ENCODE data around the gene NBPF6. TPM values are rescaled to one million over a fixed set of nuclear protein-coding genes. Genes with fewer than 3 reads are reported as not detected.
"Not testable (repeated sequence)": the region's sequence is repeated elsewhere in the genome, so short reads cannot be mapped to it uniquely, and the experiment has no call there.

NBPF6 gene
- total RNA-seq, 1 experiment from 2014 or later: not detected

GRCh38 chr1:108511764-108512163 lies 61.6 kb downstream of the NBPF6 start:
- Mint-ChIP-seq H3K9me3 (ENCODE audit: low read depth, unreplicated experiment) (no peaks in the 10 kb centered on the region), H3K27me3 (ENCODE audit: unreplicated experiment) (no peaks in the 10 kb centered on the region), H3K36me3 (ENCODE audit: insufficient read depth, unreplicated experiment) (no peaks in the 10 kb centered on the region), H3K4me1 (ENCODE audit: low read depth, unreplicated experiment) (no peaks in the 10 kb centered on the region), H3K27ac (ENCODE audit: unreplicated experiment) (no peak overlapping the region), H3K4me3 (ENCODE audit: low read depth, unreplicated experiment) (no peak overlapping the region)
- CTCF ChIA-PET: interaction anchor here (2.1 kb wide), 1 partner anchor 49 kb away, joined by 11 read pairs; the partner anchor contains the start of gene EEIG2
- no peak for TF ChIP-seq CTCF (IDR thresholded peaks at IDR 0.05; ENCODE audit: unreplicated experiment)
- BruUV-seq (replicated peaks): no TSS peak
- intact Hi-C loops (cut with micrococcal nuclease; ENCODE audit: unreplicated experiment): loop anchor here (1.0 kb wide), 2 partner anchors 50 to 132 kb away; no protein-coding TSS in a partner anchor
- no peak for DNase-seq

- DNase-seq: no peak
- Mint-ChIP-seq H3K27ac (ENCODE audit: unreplicated experiment) (no peak overlapping the region), H3K4me1 (ENCODE audit: low read depth, unreplicated experiment) (no peaks in the 10 kb centered on the region), H3K36me3 (ENCODE audit: insufficient read depth, unreplicated experiment) (no peaks in the 10 kb centered on the region), H3K9me3 (ENCODE audit: low read depth, unreplicated experiment) (no peaks in the 10 kb centered on the region), H3K4me3 (ENCODE audit: low read depth, unreplicated experiment) (no peak overlapping the region), H3K27me3 (ENCODE audit: unreplicated experiment) (no peaks in the 10 kb centered on the region)
- TF ChIP-seq CTCF (IDR thresholded peaks at IDR 0.05; ENCODE audit: unreplicated experiment): peak; percentile 42
- CTCF ChIA-PET: interaction anchor here (1.1 to 2.1 kb wide), 3 partner anchors 48 to 134 kb away, joined by 3 to 11 read pairs (median 11); partner anchors contain the start of gene EEIG2
- no TSS peak for BruUV-seq (replicated peaks)
- intact Hi-C loops (cut with micrococcal nuclease; ENCODE audit: unreplicated experiment): loop anchor here (1.0 kb wide), 2 partner anchors 49 to 131 kb away; no protein-coding TSS in a partner anchor
Measured at GRCh38 chr1:108512239-108513043, 62.3 kb downstream of the NBPF6 start.

- no peaks in the 10 kb centered on the region for H3K4me1 Mint-ChIP-seq (ENCODE audit: low read depth, unreplicated experiment)
- no peak for DNase-seq
- no peaks in the 10 kb centered on the region for H3K36me3 Mint-ChIP-seq (ENCODE audit: insufficient read depth, unreplicated experiment)
- H3K4me3 Mint-ChIP-seq (ENCODE audit: low read depth, unreplicated experiment): no peak overlapping the region
- no peaks in the 10 kb centered on the region for H3K9me3 Mint-ChIP-seq (ENCODE audit: low read depth, unreplicated experiment)
- no peak overlapping the region for H3K27ac Mint-ChIP-seq (ENCODE audit: unreplicated experiment)
- CTCF ChIA-PET: interaction anchor here (1.1 to 2.1 kb wide), 3 partner anchors 47 to 134 kb away, joined by 3 to 11 read pairs (median 11); partner anchors contain the start of gene EEIG2
- no peak for TF ChIP-seq CTCF (IDR thresholded peaks at IDR 0.05; ENCODE audit: unreplicated experiment)
- intact Hi-C loops (cut with micrococcal nuclease; ENCODE audit: unreplicated experiment): no loop called here
- no TSS peak for BruUV-seq (replicated peaks)
- no peaks in the 10 kb centered on the region for H3K27me3 Mint-ChIP-seq (ENCODE audit: unreplicated experiment)
Measured at GRCh38 chr1:108513044-108513415, 62.9 kb downstream of the NBPF6 start.

- H3K27ac Mint-ChIP-seq (ENCODE audit: unreplicated experiment); H3K9me3 Mint-ChIP-seq (ENCODE audit: low read depth, unreplicated experiment); H3K27me3 Mint-ChIP-seq (ENCODE audit: unreplicated experiment); H3K36me3 Mint-ChIP-seq (ENCODE audit: insufficient read depth, unreplicated experiment); H3K4me1 Mint-ChIP-seq (ENCODE audit: low read depth, unreplicated experiment); BruUV-seq (replicated peaks); DNase-seq; intact Hi-C loops (cut with micrococcal nuclease; ENCODE audit: unreplicated experiment); H3K4me3 Mint-ChIP-seq (ENCODE audit: low read depth, unreplicated experiment): not testable (repeated sequence)
- CTCF ChIA-PET: interaction anchor here (0.6 kb wide), 1 partner anchor 130 kb away, joined by 5 read pairs; no protein-coding TSS in a partner anchor
Measured at GRCh38 chr1:108513914-108514313, 63.8 kb downstream of the NBPF6 start.

GRCh38 chr1:108517301-108517897 lies 67.3 kb downstream of the NBPF6 start:
- H3K27me3 Mint-ChIP-seq (ENCODE audit: unreplicated experiment); DNase-seq; BruUV-seq (replicated peaks); H3K4me1 Mint-ChIP-seq (ENCODE audit: low read depth, unreplicated experiment); H3K9me3 Mint-ChIP-seq (ENCODE audit: low read depth, unreplicated experiment); H3K36me3 Mint-ChIP-seq (ENCODE audit: insufficient read depth, unreplicated experiment); intact Hi-C loops (cut with micrococcal nuclease; ENCODE audit: unreplicated experiment); CTCF ChIA-PET; H3K27ac Mint-ChIP-seq (ENCODE audit: unreplicated experiment); H3K4me3 Mint-ChIP-seq (ENCODE audit: low read depth, unreplicated experiment): not testable (repeated sequence)

Other genes starting within 250 kb of the NBPF6 start
- 40.7 and 41.0 TPM in 2 replicates for gene SLC25A24, start 250.0 kb upstream of the NBPF6 start, total RNA-seq (2022)
- gene NBPF4, start 206.3 kb upstream of the NBPF6 start, total RNA-seq (2022): not detected in 2 replicates
- gene EEIG2, start 109.8 kb downstream of the NBPF6 start, total RNA-seq (2022): 7.9 and 13.6 TPM in 2 replicates
- gene HENMT1, start 210.8 kb downstream of the NBPF6 start, total RNA-seq (2022): 9.9 and 10.6 TPM in 2 replicates
- 45.7 and 47.6 TPM in 2 replicates for gene PRPF38B, start 242.0 kb downstream of the NBPF6 start, total RNA-seq (2022)

All from Calu3 (cell line).